ENCODE results near the gene TUBAL3. TPM values are rescaled to one million over a fixed set of nuclear protein-coding genes. Genes with fewer than 3 reads are reported as not detected.

TUBAL3 gene
- total RNA-seq, 4 donors from 2014 or later, result 0.57 TPM; not detected in 3

DNA sequence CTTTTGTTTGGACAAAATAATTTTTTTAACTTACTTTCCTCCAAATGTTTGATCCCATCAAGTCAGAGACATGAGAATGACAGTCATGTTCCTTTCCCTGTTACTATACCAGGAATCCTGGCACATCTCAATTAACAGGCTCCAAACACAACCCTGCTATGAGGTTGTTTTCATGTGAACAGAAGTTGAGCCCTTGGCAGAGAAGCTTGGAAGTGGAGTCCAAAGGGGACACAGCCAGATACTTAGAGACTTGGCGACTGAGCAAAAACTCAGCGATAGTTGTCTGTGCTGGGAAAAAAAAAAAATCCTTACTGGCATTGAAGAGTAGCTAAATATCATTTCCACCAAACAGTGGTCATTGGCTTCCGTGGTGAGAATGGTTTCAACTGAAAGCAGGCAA lies 12.8 kb downstream of the TUBAL3 start:
- TF ChIP-seq, protein P1, sequence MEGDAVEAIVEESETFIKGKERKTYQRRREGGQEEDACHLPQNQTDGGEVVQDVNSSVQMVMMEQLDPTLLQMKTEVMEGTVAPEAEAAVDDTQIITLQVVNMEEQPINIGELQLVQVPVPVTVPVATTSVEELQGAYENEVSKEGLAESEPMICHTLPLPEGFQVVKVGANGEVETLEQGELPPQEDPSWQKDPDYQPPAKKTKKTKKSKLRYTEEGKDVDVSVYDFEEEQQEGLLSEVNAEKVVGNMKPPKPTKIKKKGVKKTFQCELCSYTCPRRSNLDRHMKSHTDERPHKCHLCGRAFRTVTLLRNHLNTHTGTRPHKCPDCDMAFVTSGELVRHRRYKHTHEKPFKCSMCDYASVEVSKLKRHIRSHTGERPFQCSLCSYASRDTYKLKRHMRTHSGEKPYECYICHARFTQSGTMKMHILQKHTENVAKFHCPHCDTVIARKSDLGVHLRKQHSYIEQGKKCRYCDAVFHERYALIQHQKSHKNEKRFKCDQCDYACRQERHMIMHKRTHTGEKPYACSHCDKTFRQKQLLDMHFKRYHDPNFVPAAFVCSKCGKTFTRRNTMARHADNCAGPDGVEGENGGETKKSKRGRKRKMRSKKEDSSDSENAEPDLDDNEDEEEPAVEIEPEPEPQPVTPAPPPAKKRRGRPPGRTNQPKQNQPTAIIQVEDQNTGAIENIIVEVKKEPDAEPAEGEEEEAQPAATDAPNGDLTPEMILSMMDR (IDR thresholded peaks at IDR 0.05; ENCODE audit: low read depth), result no peak

DNA sequence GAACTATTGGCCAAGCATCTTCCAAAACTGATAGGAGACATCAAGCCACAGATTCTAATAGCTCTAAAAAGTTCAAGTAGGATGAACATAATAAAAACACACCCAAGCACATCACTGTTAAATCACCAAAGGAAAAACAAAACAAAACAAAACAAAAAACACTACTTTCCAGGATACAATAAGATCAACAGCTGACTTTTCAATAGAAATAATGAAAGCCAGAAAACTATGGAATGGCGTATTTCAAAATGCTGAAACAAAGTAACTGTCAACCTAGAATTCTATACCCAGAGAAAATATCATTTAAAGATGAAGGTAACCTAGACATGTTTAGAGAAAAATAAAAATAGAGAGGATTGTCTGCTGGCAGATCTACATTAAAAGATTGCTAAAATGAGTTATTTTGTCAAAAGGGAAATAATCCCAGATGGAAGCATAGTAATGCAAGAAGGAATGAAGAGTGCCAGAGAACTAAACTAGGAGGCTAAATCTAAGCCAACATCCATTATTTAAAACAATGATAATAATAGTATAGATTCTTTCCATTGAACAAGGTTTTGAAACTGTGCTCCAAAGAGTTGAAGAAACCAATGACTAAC lies 13.9 kb downstream of the TUBAL3 start:
- TF ChIP-seq, protein P1 (IDR thresholded peaks at IDR 0.05; ENCODE audit: low read depth), result no peak

DNA sequence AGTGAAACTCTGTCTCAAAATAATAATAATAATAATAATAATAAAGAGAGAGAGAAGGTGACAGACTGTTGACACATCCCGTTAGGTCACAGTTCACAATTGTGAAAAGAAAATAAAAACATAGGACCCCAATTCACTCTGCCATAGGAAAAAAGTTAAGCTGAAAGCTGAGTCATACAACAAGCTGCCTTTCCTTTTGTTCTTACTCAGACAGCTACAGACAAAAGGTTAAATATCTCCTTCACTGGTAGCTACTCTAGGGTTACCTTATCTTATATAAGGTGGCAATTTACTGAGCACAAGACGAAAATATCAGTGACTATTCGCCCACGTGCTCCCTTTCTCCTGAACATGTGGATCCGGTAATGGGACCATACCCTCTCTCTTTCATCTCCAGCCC lies 17.5 kb downstream of the TUBAL3 start:
- TF ChIP-seq, protein P1 (IDR thresholded peaks at IDR 0.05; ENCODE audit: low read depth), result no peak

DNA sequence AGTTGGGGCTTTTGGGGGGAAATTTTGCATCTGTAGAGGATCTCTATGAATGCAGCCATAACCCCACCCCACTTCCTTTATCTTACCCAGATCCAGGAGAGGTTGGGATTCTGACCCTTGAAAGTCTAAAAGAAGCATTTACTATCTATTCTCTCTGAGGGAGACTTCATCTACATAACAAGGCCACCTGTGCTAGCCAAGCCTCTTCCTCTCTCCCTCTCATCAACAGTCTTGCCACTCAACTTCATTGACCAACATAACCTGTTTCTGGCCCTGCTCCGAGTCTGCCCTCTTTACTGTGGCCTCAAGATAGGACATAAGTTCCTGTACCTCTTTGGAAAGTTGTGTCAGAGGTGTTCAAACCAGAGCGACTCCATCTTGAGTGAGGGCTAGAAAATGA lies 19.4 kb downstream of the TUBAL3 start:
- TF ChIP-seq, protein P1 (IDR thresholded peaks at IDR 0.05; ENCODE audit: low read depth), result no peak

DNA sequence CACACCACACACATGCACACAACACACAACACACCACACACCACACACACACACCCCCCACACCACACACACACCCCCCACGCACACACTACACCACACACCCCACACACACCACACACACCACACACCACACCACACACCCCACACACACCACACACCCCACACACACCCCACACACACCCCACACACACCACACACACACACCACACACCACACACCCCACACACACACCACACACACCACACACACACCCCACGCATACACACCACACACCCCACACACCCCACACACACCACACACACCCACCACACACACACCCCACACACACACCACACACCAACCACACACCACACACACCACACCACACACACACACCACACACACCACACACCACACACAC lies 23.4 kb downstream of the TUBAL3 start:
- TF ChIP-seq, protein P1 (IDR thresholded peaks at IDR 0.05; ENCODE audit: low read depth), result no peak

DNA sequence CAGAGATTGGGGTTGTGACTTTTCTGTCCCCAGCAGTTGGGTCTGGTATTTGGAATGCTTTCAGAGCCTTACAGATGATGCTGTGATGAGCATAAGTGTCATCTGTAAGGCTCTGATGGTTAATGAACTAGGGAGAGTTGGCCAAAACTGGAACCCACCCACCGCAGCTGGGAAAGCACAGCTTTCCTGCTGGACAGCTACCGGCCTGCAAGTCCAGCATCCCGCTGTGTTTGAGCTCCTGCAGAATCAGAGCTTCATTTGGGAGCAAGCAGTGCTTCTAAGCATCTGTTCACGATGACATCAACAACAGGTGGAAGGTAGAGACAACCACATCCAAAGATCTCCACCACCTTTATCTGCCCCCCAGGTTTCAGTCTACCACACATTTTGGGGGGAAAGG lies 28.2 kb downstream of the TUBAL3 start:
- TF ChIP-seq, protein P1 (IDR thresholded peaks at IDR 0.05; ENCODE audit: low read depth), result no peak

DNA sequence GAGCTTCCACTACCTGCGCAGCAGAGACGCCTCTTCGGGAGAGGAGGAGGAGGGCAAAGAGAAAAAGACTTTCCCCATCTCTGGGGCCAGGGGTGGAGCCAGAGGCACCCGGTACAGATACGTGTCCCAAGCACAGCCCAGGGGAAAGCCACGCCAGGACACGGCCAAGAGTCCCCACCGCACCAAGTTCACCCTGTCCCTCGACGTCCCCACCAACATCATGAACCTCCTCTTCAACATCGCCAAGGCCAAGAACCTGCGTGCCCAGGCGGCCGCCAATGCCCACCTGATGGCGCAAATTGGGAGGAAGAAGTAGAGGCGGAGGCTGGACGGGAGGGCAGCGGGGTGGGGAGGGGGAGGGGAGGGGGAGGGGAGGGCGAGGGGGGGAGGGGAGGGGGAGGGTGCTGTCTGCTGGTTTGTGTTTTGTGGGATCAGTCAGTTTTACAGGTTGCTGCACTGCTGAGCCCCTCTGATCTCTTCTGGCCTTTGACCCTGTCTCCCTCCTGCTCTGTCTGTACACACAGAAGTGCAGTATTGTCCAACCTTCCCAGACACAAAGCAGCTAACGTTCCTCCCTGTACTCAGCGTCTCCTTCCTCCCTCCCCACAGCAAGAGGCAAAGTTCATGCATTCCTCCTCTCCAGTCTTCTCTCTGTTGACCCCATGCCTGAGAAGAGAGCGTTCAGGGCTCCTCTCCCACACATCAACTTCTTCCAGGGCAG lies 30.6 kb downstream of the TUBAL3 start:
- TF ChIP-seq, protein P1 (IDR thresholded peaks at IDR 0.05; ENCODE audit: low read depth), result no peak
